ENCODE measurements around the gene MMRN2.

Gene MMRN2

DNA sequence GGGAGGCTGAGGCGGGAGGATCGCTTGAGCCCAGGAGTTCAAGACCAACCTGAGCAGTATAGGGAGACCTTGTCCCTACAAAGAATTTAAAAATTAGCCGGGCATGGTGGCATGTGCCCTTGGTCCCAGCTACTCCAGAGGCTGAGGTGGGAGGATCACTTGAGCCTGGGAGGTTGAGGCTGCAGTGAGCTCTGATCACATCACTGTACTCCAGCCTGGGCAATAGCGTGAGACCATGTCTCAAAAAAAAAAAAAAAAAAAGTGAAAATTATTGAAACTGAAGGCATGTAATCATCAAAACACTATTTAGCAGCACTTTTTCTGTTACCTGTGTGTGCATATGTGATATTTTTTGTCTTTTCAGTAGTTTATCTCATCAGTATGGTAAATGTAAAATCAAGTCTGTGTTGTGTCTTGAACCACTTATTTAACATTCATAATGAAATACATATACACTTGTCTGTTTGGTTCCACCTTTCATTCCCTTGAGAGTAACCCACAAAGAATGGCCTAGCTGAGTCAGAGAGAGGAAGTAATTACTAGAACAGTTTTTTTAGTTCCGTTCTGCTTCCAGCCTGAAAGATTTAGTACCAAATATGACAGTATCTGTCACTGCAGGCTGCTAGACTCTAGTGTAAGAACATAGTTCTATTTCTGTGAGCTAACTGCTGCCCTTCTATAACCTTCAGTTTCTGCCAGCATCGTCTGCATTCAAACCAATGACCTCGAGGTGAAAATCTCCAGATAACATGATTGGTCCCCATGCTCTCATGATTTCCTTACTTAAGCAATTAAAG, 68.6 kb downstream of the MMRN2 start:
- DNase-seq (ENCODE audit: low spot score): no peak

Small RNA genes within 50 kb of the gene (small RNA-seq; reads per million reads assigned to genes)
- gene BMS1P3 (0 reads per million in 2 experiments), gene RNU1-19P (0.04 to 0.05 reads per million in 2 experiments)

Data from SK-N-DZ (cell line).